A673 (cell line): Measurements from ENCODE around the gene FOXF1.

Source experiments
- EZH2 ChIP-seq: fragments of 200-600 bp; sonication (generic); IDR thresholded peaks from 2 replicates; pipeline ENCODE4 v1.6.1; 2017; ENCODE audit warnings: borderline replicate concordance, low read depth, mild to moderate bottlenecking, mixed read lengths, antibody characterized with exemption, low read length; ENCODE audit not compliant: poor library complexity, severe bottlenecking
- TF ChIP-seq, protein P1 (sequence below): fragments of 300-800, 200-600 bp; sonication (generic); conservative IDR thresholded peaks from 2 replicates; pipeline ENCODE4 v1.5.1; 2017; ENCODE audit warnings: low read depth, mild to moderate bottlenecking, antibody characterized with exemption, low read length, moderate library complexity, mixed read lengths

DNA sequence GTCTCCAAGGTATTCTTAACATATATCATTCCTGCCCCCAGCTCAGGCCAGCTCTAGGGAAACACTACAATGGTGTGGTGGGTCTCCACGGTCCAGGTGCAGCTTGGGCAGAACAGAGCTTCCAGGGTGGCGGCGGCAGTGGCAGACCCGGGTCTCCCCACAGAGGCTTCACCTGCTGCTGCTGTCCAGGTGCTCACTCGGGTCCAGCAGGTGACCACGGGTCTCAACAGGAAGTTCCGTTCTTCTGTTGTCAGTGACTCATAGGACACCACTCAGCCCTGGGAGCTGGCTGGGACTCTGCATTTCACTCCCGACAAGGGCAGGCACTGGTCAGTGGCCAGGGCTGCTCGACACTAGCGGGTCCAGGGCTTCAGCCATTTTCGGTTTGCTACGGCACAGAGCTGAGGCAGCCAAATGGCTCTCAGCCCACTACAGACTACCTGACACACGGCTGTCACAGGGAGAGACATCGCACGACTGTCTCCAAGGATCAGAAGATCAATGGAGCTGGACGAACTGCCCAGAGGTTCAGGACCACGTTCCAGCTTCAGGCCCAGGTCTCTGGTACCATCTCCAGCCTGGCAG is 28.0 kb downstream of the FOXF1 start:
- TF ChIP-seq, protein P1, sequence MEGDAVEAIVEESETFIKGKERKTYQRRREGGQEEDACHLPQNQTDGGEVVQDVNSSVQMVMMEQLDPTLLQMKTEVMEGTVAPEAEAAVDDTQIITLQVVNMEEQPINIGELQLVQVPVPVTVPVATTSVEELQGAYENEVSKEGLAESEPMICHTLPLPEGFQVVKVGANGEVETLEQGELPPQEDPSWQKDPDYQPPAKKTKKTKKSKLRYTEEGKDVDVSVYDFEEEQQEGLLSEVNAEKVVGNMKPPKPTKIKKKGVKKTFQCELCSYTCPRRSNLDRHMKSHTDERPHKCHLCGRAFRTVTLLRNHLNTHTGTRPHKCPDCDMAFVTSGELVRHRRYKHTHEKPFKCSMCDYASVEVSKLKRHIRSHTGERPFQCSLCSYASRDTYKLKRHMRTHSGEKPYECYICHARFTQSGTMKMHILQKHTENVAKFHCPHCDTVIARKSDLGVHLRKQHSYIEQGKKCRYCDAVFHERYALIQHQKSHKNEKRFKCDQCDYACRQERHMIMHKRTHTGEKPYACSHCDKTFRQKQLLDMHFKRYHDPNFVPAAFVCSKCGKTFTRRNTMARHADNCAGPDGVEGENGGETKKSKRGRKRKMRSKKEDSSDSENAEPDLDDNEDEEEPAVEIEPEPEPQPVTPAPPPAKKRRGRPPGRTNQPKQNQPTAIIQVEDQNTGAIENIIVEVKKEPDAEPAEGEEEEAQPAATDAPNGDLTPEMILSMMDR: no peak
- TF ChIP-seq EZH2: no peak
